HCT116 (cell line): ENCODE data around the gene BRSK2.

Source experiments
- CTCF ChIP-seq, 3 experiments: fragments of 200-600 bp in 1 of 3; sonication (generic) in 1 of 3; IDR thresholded peaks in 2 of 3; conservative IDR thresholded peaks in 1 of 3; 2 replicates each; pipeline ENCODE4 v1.5.1; 2012 to 2017; ENCODE audit warnings: low read depth in 2 of 3, low read length in 2 of 3, antibody characterized with exemption in 1 of 3, borderline replicate concordance in 1 of 3, control low read depth in 1 of 3, mild to moderate bottlenecking in 1 of 3, mixed read lengths in 1 of 3, mixed run types in 1 of 3, moderate library complexity in 1 of 3; ENCODE audit not compliant: insufficient read depth in 1 of 3
- EZH2 ChIP-seq: fragments of 200-600 bp; sonication (generic); IDR thresholded peaks from 2 replicates; pipeline ENCODE4 v1.6.1; 2017; ENCODE audit warnings: antibody characterized with exemption, mixed run types
- POLR2AphosphoS5 ChIP-seq: IDR thresholded peaks from 2 replicates; pipeline ENCODE4 v1.6.1; 2011; ENCODE audit warnings: mild to moderate bottlenecking, low read depth, low read length, moderate library complexity
- TF ChIP-seq, protein P1 (sequence below): IDR thresholded peaks from 2 replicates; pipeline ENCODE4 v1.6.1; 2012; ENCODE audit warnings: low read depth

DNA sequence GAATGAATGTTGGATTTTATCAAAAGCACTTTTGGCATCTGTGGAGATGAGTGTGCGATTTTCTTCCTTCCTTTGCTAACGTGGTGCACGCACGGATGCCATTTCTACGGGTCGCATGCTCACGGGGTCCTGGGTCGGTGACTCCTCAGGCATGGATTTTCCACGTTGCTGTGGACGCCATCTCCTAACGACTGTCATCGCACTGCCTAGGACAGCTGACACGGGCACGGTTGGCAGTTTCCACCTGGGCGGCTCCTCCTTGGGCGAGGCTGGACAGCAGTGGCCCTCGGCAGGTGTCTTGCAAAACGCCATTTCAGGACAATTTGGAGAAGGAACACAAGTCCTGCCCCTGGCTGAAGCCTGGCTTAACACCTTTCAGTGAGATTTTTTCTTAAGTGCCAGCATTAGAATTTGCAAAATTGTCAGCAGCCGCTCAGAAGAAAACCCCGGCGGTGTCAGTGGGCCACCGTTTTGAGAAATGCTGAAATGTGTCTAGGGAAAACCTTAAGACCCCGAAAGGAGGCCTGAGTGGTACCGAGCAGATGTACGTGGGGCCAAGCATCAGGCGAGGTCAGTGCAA, 45.6 kb upstream of the BRSK2 start:
- TF ChIP-seq CTCF (IDR thresholded peaks at IDR 0.05 in 2 of 3, conservative IDR thresholded peaks at IDR 0.05 in 1 of 3; ENCODE audit: borderline replicate concordance in 1 of 3, insufficient read depth in 1 of 3, low read depth in 2 of 3, low read length in 2 of 3) (no peak), POLR2AphosphoS5 (no peak), EZH2 (no peak)
- TF ChIP-seq, protein P1, sequence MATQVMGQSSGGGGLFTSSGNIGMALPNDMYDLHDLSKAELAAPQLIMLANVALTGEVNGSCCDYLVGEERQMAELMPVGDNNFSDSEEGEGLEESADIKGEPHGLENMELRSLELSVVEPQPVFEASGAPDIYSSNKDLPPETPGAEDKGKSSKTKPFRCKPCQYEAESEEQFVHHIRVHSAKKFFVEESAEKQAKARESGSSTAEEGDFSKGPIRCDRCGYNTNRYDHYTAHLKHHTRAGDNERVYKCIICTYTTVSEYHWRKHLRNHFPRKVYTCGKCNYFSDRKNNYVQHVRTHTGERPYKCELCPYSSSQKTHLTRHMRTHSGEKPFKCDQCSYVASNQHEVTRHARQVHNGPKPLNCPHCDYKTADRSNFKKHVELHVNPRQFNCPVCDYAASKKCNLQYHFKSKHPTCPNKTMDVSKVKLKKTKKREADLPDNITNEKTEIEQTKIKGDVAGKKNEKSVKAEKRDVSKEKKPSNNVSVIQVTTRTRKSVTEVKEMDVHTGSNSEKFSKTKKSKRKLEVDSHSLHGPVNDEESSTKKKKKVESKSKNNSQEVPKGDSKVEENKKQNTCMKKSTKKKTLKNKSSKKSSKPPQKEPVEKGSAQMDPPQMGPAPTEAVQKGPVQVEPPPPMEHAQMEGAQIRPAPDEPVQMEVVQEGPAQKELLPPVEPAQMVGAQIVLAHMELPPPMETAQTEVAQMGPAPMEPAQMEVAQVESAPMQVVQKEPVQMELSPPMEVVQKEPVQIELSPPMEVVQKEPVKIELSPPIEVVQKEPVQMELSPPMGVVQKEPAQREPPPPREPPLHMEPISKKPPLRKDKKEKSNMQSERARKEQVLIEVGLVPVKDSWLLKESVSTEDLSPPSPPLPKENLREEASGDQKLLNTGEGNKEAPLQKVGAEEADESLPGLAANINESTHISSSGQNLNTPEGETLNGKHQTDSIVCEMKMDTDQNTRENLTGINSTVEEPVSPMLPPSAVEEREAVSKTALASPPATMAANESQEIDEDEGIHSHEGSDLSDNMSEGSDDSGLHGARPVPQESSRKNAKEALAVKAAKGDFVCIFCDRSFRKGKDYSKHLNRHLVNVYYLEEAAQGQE: no peak
